Activated T-helper 1 cell treated with anti-CD3 and anti-CD28 coated beads, Interleukin-2, amount 50 U/mL, for 16 hours (primary cell): Measurements from ENCODE around the gene PACSIN1.

Source experiments
- DNase-seq, 2 donors: peaks; one replicate each; pipeline ENCODE4 v3.0.0-alpha.2; 2020; ENCODE audit warnings: low read depth in 1 of 2, low spot score in 1 of 2

PACSIN1 gene

GRCh38 chr6:34560366-34561226 is 94.7 kb downstream of the PACSIN1 start:
- no peak for DNase-seq

DNA sequence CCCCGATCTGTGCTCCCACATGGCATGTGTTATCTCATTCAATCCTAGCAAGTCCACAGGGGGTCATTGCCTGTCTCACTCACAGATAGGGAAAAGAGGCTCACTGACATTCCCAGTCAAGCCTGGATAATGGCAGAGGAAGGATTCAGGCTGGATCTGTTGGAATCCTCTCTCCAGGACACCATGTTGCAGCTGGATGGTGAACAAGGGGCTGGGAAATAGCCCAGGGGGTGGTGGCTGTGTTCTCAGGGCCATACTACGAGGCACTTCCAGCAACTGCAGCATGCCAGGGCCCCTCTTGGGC is 95.3 kb downstream of the PACSIN1 start:
- DNase-seq: no peak

DNA sequence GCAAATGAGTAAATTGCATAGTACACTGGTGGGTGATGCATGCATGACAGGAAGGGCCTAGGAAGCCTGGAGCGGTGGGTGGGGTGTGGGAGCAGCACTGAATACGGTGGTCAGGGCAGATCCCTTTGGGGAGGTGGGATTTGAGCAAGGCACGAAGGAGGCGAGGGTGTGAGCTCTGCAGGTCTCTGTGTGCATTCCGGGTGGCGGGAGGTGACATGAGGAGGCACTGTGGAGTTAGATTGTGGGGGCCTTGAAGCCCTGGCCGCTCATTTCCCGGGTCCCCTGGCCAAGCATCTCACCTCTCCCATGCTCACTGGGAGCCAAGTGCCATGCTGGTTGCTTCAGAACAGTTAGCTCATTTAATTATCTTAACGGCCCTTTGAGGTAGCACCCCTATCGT is 96.5 kb downstream of the PACSIN1 start:
- DNase-seq: no peak

DNA sequence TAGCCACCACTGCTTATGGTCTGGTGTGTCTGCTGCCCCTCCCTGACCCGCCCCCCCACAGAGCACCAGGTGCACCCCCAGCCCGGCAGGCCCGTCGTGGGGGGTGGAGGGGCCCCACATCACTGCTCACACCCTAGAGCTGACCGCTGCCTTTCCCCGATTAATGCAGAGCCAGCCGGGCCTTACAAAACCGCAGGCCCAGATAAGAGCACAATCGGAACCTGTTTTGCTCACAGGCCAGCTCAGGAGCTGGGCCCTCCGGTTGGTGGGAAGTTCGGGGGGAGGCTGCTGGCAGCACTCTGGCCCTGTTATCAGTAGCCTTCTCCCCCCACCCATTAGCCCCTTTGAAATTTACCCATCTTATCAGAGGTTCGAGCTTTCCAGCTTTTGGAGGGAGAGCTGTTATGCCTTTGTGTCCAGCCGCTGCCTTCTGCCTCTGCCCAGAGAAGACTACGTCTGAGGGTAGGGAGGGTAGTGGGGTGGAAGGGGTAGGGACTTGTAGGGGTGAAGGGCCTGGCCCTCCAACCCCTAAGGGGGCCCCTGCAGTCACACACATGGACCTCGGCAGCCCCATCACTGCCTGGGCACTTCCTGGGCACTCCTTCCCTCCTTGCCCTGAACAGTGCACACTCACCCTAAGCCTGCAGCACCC is 97.1 kb downstream of the PACSIN1 start:
- no peak for DNase-seq

- no peak for DNase-seq
Measured at GRCh38 chr6:34563513-34563870, 97.6 kb downstream of the PACSIN1 start.

GRCh38 chr6:34564181-34564580 is 98.3 kb downstream of the PACSIN1 start:
- no peak for DNase-seq

GRCh38 chr6:34565722-34566137 is 99.9 kb downstream of the PACSIN1 start:
- no peak for DNase-seq

DNA sequence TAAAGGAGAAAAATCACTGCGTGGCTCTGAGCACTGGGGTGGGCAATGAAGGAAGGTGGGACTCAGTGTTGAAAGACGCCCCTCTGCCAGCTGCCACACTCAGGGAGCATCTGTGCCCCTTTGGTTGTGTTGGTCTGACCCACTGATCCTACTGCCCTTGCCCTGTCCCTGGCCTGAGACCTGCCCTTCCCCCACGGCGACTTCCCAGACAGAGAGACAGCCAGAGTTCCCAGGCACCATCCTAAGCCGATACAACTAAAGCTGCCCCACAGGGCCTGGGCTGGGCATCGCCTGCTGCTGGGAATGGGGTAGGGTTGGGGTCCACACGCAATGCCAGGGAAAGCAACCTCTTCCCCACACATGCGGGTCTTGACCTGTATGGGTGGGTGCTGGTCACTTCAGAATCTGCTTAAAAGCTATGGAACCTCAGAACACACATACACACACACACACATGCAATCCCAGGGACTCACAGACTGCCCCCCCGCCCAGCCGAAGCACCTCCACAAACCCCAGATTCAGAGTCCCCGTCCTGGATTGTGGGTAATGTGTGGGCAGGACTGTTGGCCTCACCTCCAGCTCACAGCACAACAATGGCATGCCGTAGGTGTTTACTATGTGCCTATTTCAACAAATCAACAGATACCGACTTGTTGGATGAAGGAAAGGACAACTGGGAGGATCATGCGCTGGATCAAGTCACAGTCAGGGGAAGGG is 101.1 kb downstream of the PACSIN1 start:
- no peak for DNase-seq

- DNase-seq: no peak
Measured at GRCh38 chr6:34568341-34569201, 102.7 kb downstream of the PACSIN1 start.

DNA sequence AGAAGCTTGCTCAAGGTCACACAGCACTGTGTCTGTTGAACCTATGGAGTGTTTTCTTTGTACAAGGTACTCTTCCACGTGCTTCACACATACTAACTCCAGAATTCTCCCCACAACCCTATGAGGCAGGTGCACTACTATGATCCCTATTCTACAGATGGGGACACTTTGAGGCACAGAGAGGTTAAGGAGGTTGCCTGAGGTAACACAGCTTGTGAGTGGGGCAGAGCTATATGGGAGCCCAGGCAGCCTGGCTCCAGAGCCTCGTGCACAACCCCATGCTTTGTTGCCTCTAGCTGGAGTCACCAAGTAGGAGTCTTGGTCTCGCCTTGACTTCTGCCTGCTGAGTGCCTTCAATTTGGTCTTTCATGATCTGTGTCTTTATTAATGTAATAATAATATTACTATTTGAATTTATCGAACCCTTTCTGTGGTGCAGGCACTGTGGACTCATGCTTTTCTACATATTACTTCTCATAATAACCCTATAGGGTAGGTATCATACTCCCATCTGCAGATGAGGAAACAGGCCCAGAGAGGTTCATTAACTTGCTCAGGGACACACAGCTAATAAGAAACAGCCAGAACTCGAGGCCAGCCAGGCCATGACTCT is 103.6 kb downstream of the PACSIN1 start:
- no peak for DNase-seq

DNA sequence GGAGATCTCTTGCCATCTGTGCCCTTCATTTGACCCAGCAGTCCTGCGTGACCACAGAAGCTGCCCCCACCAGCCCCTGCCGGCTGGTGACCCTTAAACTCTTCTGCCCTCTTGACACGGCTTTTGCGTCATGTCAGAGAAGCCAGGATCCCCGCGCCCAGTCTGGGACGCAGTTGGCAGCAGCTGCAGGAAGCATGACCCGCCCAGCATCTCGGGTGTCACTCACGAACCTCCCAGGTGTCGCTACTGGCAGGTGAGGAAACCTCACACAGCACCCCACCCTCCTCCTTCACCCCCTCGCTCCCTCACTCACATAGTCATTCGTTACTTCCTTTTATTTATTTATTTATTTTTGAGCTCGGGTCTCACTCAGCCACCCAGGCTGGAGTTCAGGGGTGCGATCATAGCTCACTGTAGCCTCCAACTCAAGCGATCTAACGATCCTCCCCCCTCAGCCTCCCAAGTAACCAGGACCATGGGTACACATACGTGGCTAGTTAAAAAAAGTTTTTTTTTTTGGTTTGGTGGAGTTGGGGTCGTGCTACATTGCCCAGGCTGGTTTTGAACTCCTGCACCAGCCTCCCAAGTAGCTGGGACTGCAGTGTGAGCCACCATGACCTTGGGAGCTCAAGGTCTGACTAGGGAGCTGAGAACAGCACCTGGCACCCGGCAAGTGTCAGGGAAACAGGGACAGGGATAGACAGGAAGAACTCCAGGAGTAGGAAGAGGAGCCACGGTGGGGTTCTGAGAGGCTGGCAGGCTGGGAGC is 104.4 kb downstream of the PACSIN1 start:
- DNase-seq: no peak

DNA sequence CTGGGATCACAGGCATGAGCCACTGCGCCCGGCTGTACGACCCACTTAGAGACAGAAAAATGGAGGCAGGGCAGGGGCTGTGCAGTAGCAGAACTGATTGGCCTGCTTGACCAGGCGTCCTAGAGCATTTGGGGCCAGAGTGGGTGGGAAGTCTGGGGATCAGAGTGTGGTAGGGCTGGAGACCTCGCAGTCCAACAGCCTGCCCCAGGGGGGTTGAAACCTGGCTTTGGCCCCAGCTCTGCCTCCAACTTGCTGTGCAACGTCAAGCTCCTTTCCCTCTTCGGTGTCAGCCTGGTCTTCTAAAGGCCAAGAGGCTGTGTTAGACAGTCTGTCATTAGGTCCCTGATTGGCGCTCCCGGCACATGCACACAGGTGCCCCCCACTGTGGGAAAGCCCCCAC is 105.5 kb downstream of the PACSIN1 start:
- no peak for DNase-seq

DNA sequence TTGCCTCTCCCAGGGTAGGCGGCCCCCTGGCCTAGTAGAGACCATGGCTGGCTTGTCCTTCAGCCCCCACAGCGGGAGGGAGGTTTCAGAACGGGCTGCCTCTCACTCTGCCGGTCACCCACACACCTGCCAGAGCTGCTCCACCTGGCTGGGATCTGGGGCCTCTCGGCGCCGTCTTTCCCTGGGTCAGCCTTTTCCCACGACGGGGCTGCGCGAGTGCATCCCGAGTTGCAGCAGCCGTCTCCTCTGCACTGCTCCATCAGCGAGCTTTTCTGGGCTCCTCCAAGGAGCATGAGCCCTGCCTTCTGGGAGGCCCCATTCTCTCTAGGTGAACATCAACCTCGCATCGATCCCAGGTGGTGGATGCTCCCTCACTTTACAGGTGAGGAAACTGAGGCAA is 106.1 kb downstream of the PACSIN1 start:
- no peak for DNase-seq

GRCh38 chr6:34572585-34572984 is 106.7 kb downstream of the PACSIN1 start:
- DNase-seq: no peak

- DNase-seq: no peak
Measured at GRCh38 chr6:34573567-34574183, 107.8 kb downstream of the PACSIN1 start.

GRCh38 chr6:34574647-34575293 is 108.9 kb downstream of the PACSIN1 start:
- no peak for DNase-seq

DNA sequence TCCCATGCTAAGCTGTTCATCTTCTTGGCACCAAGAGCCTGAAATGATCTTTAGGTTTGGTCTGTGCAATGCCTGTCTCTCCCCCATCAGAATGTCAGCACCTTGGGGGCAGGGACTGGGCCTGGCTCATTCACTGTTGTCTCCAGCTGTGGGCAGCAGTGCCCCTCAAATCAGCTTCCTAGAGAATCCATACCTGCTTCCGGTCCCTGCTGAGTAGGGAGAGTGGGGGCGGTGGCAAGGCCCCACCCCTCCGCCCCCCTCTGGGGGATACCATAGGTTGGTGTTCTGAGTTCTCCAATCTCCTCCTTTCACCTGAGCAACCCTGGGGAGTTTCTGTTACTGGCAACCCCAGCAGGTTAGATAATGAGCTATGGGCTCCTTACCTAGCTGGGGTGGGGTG is 109.5 kb downstream of the PACSIN1 start:
- DNase-seq: no peak

DNA sequence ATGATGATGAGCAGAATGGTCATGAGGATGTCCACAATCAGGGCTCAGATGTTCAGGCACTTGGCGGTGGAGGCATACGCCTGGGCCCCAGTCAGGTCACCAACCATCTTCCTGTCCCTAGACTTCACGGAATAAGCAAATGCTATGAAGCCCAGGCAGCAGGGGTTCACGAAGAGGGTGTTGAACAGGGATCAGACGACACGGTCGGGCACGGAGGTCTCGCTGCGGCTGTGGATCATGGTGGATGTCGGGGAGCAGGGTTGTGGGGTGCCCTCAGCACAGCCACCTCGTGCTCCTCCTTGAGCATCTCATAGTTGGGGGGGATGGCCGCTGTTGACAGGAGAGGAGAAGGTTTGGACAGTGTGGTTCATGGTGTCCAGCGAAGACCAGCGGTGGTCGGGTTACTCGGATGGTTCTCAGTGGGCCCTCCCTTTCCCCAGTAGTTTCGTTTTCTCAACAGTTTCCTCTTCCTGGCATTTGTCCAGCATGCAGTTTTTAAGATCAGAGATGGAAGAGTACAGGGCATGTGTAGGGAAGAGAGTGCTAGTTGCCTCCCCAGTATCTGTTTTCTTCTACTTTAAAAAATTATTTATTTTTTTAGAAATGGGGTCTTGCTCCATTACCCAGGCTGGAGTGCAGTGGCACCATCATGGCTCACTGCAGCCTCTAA is 110.5 kb downstream of the PACSIN1 start:
- no peak for DNase-seq
